ENCODE results near the gene ARPC1B. TPM values are rescaled to one million over a fixed set of nuclear protein-coding genes. Genes with fewer than 3 reads are reported as not detected.

ARPC1B gene
- total and polyA plus RNA-seq, 2 experiments from 2014 or later, result 101 to 132 TPM

DNA sequence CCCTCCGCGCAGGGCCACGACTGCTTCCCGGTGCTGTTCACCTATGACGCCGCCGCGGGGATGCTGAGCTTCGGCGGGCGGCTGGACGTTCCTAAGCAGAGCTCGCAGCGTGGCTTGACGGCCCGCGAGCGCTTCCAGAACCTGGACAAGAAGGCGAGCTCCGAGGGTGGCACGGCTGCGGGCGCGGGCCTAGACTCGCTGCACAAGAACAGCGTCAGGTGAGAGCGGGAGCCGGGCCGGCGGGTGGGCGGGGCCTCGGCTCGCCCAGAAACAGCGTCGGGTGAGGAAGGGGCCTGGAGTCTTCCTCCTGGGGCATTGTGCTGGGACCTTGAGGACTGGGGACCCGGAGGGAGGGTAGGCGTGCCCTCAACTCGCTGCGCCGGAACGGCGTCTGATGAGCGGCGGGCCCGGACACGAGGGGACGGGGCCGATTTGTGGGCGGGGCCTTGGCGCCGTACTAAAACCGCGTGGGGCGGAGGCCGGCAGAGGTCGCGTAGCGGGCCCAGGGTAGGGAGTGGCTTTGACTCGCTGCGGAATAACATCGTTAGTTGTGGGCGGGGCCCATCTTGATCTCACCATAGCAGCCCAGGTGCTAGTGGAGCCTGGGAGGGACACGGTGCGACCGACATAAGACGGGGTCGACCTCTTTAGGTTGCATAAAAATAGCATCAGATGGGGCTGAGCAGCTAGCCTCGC lies 18.3 kb downstream of the ARPC1B start:
- H3K4me2 ChIP-seq, result peak overlapping the region; percentile 85
- peaks cover 21% of the 10 kb centered on the region for H4K20me1 ChIP-seq (replicated peaks; ENCODE audit: insufficient read depth)
- H3K9me2 ChIP-seq (ENCODE audit: insufficient read depth), result no peaks in the 10 kb centered on the region
- peaks cover 15% of the 10 kb centered on the region for H3K4me1 Mint-ChIP-seq
- H2AFZ ChIP-seq, result peak overlapping the region; percentile 75; the same call in 1 of the 2 replicates
- no peaks in the 10 kb centered on the region for H3K27me3 ChIP-seq (ENCODE audit: insufficient read depth)
- no peaks in the 10 kb centered on the region for H3K9me3 Mint-ChIP-seq
- H3K4me3 Mint-ChIP-seq, result peak overlapping the region; percentile 91
- H3F3A ChIP-seq (replicated peaks; ENCODE audit: low read depth), result peaks cover 30% of the 10 kb centered on the region
- H3K36me3 ChIP-seq (ENCODE audit: insufficient read depth), result peaks cover 8% of the 10 kb centered on the region; the same call in 1 of the 2 replicates
- H3K4me3 ChIP-seq, result peak overlapping the region; percentile 65
- peaks cover 5% of the 10 kb centered on the region; the same call in 1 of the 2 replicates for H3K4me1 ChIP-seq (ENCODE audit: insufficient read depth)
- H3K27me3 Mint-ChIP-seq (ENCODE audit: insufficient read depth, low read depth, poor library complexity), result peaks cover 23% of the 10 kb centered on the region
- DNase-seq (ENCODE audit: low spot score) (peak; percentile 93), ATAC-seq (peak; percentile 81)
- peak overlapping the region; percentile 97 for H3K27ac Mint-ChIP-seq
- TF ChIP-seq, protein P1, sequence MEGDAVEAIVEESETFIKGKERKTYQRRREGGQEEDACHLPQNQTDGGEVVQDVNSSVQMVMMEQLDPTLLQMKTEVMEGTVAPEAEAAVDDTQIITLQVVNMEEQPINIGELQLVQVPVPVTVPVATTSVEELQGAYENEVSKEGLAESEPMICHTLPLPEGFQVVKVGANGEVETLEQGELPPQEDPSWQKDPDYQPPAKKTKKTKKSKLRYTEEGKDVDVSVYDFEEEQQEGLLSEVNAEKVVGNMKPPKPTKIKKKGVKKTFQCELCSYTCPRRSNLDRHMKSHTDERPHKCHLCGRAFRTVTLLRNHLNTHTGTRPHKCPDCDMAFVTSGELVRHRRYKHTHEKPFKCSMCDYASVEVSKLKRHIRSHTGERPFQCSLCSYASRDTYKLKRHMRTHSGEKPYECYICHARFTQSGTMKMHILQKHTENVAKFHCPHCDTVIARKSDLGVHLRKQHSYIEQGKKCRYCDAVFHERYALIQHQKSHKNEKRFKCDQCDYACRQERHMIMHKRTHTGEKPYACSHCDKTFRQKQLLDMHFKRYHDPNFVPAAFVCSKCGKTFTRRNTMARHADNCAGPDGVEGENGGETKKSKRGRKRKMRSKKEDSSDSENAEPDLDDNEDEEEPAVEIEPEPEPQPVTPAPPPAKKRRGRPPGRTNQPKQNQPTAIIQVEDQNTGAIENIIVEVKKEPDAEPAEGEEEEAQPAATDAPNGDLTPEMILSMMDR (conservative IDR thresholded peaks at IDR 0.05; ENCODE audit: low read depth in 2 of 2), result no peak
- TF ChIP-seq ZNF114 (CRISPR knock-in tag; IDR thresholded peaks at IDR 0.05), result no peak
- no peak; the same call in 1 of the 2 replicates for TF ChIP-seq CREB1 (CRISPR knock-in tag; IDR thresholded peaks at IDR 0.05; ENCODE audit: low read depth)
- peak; percentile 50; the same call in 1 of the 2 replicates for TF ChIP-seq POLR2AphosphoS5 (IDR thresholded peaks at IDR 0.05; ENCODE audit: low read depth)
- H3K27ac ChIP-seq (ENCODE audit: low read depth), result peak overlapping the region; percentile 90
- peaks cover 46% of the 10 kb centered on the region for H3K36me3 Mint-ChIP-seq (ENCODE audit: low read depth)
- no peaks in the 10 kb centered on the region for H3K79me2 ChIP-seq (replicated peaks; ENCODE audit: insufficient read depth)

DNA sequence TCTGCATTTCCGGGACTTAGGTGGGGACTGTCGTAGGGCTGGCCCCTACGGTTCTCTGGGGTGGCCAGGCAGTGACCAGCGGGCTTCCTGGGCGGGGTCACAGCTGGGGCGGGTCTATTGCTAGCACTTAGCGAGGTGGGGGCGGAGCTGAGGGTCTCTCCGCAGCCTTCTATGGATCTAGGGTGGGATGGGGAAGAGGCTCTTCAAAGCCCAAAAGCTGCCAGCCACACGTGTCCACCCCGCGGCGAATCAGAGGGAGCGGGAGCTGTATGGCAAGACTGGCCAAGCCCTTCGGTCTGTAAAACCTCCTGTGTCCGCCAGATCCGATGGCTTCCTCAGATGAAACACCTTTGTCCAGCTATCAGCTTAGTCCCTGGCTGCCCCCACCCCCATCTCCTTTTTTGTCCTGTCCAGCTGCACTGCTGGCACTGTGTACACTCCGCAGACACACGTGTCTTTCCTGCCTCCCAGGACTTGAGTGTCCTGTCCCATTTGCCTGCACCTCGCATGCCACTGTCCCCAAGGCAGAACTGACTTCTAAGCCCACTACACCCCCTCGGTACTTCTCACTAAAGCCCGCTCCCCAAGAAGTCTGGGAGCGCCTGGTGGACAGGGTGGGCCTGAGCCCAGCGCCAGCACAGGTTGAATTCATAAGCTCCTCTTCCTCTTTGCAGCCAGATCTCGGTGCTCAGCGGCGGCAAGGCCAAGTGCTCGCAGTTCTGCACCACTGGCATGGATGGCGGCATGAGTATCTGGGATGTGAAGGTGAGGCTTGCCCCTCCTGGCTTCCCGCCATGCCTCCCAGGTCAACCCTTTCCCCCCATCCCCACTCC lies 19.0 kb downstream of the ARPC1B start:
- H4K20me1 ChIP-seq (replicated peaks; ENCODE audit: insufficient read depth), result peaks cover 23% of the 10 kb centered on the region
- H3K36me3 Mint-ChIP-seq (ENCODE audit: low read depth), result peaks cover 46% of the 10 kb centered on the region
- ATAC-seq, result peak; percentile 80

More for the DNA sequence above, 19.0 kb downstream of the ARPC1B start:
- peak overlapping the region; percentile 97 for H3K27ac Mint-ChIP-seq
- peaks cover 5% of the 10 kb centered on the region; the same call in 1 of the 2 replicates for H3K4me1 ChIP-seq (ENCODE audit: insufficient read depth)
- no peaks in the 10 kb centered on the region for H3K9me2 ChIP-seq (ENCODE audit: insufficient read depth)
- peaks cover 16% of the 10 kb centered on the region for H3K4me1 Mint-ChIP-seq
- H3K79me2 ChIP-seq (replicated peaks; ENCODE audit: insufficient read depth), result no peaks in the 10 kb centered on the region
- peak; percentile 94 for DNase-seq (ENCODE audit: low spot score)
- no peaks in the 10 kb centered on the region for H3K9me3 Mint-ChIP-seq
- peak overlapping the region; percentile 85 for H3K4me2 ChIP-seq
- H3K27me3 Mint-ChIP-seq (ENCODE audit: insufficient read depth, low read depth, poor library complexity), result peaks cover 29% of the 10 kb centered on the region
- 0 out of 2 replicates have a peak overlapping the region, but pooled peaks have one; percentile 75 for H2AFZ ChIP-seq
- H3F3A ChIP-seq (replicated peaks; ENCODE audit: low read depth), result peaks cover 35% of the 10 kb centered on the region
- no peaks in the 10 kb centered on the region for H3K27me3 ChIP-seq (ENCODE audit: insufficient read depth)
- peak overlapping the region; percentile 91 for H3K4me3 Mint-ChIP-seq
- peak overlapping the region; percentile 65 for H3K4me3 ChIP-seq
- peak overlapping the region; percentile 90 for H3K27ac ChIP-seq (ENCODE audit: low read depth)
- TF ChIP-seq, protein P2, sequence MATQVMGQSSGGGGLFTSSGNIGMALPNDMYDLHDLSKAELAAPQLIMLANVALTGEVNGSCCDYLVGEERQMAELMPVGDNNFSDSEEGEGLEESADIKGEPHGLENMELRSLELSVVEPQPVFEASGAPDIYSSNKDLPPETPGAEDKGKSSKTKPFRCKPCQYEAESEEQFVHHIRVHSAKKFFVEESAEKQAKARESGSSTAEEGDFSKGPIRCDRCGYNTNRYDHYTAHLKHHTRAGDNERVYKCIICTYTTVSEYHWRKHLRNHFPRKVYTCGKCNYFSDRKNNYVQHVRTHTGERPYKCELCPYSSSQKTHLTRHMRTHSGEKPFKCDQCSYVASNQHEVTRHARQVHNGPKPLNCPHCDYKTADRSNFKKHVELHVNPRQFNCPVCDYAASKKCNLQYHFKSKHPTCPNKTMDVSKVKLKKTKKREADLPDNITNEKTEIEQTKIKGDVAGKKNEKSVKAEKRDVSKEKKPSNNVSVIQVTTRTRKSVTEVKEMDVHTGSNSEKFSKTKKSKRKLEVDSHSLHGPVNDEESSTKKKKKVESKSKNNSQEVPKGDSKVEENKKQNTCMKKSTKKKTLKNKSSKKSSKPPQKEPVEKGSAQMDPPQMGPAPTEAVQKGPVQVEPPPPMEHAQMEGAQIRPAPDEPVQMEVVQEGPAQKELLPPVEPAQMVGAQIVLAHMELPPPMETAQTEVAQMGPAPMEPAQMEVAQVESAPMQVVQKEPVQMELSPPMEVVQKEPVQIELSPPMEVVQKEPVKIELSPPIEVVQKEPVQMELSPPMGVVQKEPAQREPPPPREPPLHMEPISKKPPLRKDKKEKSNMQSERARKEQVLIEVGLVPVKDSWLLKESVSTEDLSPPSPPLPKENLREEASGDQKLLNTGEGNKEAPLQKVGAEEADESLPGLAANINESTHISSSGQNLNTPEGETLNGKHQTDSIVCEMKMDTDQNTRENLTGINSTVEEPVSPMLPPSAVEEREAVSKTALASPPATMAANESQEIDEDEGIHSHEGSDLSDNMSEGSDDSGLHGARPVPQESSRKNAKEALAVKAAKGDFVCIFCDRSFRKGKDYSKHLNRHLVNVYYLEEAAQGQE (IDR thresholded peaks at IDR 0.05; ENCODE audit: unreplicated experiment), result no peak
- TF ChIP-seq NANOG (IDR thresholded peaks at IDR 0.05; ENCODE audit: borderline replicate concordance) (no peak), STAT1 (IDR thresholded peaks at IDR 0.05; ENCODE audit: unreplicated experiment) (no peak), EZH2phosphoT487 (IDR thresholded peaks at IDR 0.05; ENCODE audit: unreplicated experiment) (no peak), POLR2AphosphoS5 (IDR thresholded peaks at IDR 0.05; ENCODE audit: low read depth) (peak; percentile 41; the same call in 1 of the 2 replicates)
- TF ChIP-seq, protein P1 (conservative IDR thresholded peaks at IDR 0.05; ENCODE audit: low read depth in 2 of 2), result no peak
- peaks cover 8% of the 10 kb centered on the region; the same call in 1 of the 2 replicates for H3K36me3 ChIP-seq (ENCODE audit: insufficient read depth)

All from GM23338 (cell line).